Measurements from ENCODE around the gene KIF17. TPM values are rescaled to one million over a fixed set of nuclear protein-coding genes. Genes with fewer than 3 reads are reported as not detected.

The KIF17 gene
- total and polyA plus RNA-seq, 2 of the 4 experiments (the other 2 are of a cell fraction): 4.5 to 5.7 TPM

DNA sequence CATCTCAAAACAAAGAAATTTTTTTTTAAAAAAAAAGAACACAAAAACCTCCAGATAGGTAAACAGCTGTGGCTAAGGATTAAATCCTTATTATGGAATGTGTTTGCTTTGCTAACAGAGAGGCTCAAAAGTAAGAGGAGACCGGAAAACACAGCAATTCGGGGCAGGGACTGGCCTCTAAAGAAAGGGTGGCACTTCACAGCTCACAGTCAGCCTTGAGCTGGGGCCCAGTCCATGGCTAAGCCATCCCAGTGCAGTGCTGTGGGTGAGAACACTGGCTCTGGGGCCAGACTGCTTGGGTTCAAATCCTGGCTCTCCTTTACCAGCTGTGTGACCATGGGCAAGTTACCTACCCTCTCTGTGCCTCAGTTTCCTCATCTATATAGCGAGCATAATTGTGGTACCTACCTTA lies 28.2 kb downstream of the KIF17 start:
- Histone ChIP-seq H3K4ac (ENCODE audit: low read depth, low read length) (no peak overlapping the region), H4K8ac (ENCODE audit: low read depth in 2 of 2, low read length in 2 of 2) (no peak overlapping the region), H2BK15ac (ENCODE audit: low read depth, low read length) (no peak overlapping the region), H2BK20ac (ENCODE audit: low read depth, low read length) (no peak overlapping the region), H3K4me2 (ENCODE audit: low read depth, low read length) (no peak overlapping the region), H3K36me3 (ENCODE audit: control insufficient read depth, insufficient read depth, low read length) (peaks cover 6% of the 10 kb centered on the region), H2AK5ac (ENCODE audit: low read depth, low read length) (no peak overlapping the region), H3K14ac (replicated peaks; ENCODE audit: low read depth, low read length) (no peak overlapping the region), H2BK120ac (ENCODE audit: low read depth, low read length) (no peak overlapping the region), H3K4me1 (ENCODE audit: control insufficient read depth, insufficient read depth, low read length) (no peaks in the 10 kb centered on the region), H3K27ac (ENCODE audit: insufficient read depth, low read length) (no peak overlapping the region), H2AK9ac (replicated peaks; ENCODE audit: low read depth, low read length, poor library complexity) (no peak overlapping the region), H2AFZ (replicated peaks; ENCODE audit: low read length, poor library complexity) (no peak overlapping the region), H3K9me3 (ENCODE audit: control insufficient read depth, insufficient read depth, low read length) (no peaks in the 10 kb centered on the region), H3K9me1 (ENCODE audit: insufficient read depth, low read length) (no peaks in the 10 kb centered on the region), H3K9ac (ENCODE audit: low read depth, low read length) (no peak overlapping the region), H3K18ac (ENCODE audit: low read depth, low read length) (no peak overlapping the region), H3K4me3 (ENCODE audit: insufficient read depth, low read depth, low read length) (no peak overlapping the region), H3K56ac (ENCODE audit: extremely low read depth, insufficient read depth, low read length) (no peak overlapping the region), H2BK5ac (ENCODE audit: low read depth, low read length, poor library complexity, severe bottlenecking) (no peak overlapping the region), H4K91ac (ENCODE audit: insufficient read depth, low read depth, low read length) (no peak overlapping the region), H3K79me1 (ENCODE audit: low read depth in 1 of 2, low read length in 2 of 2) (peaks cover 0 to 7% of the 10 kb centered on the region in 2 experiments; a peak in 1 of 4 replicates), H4K5ac (ENCODE audit: low read depth, low read length) (no peak overlapping the region), H3K27me3 (ENCODE audit: control insufficient read depth, insufficient read depth, low read length) (no peaks in the 10 kb centered on the region), H4K20me1 (ENCODE audit: insufficient read depth, low read length) (no peaks in the 10 kb centered on the region), H3K23ac (ENCODE audit: low read depth, low read length) (no peak overlapping the region)
- WGBS, 2 experiments (ENCODE audit: extremely low coverage in 2 of 2, insufficient read length in 1 of 2): no CpG with 5 or more reads among the region's 3 CpGs
- dilution Hi-C loops (cut with HindIII; ENCODE audit: low sequenced_read_pairs, unreplicated experiment): no loop called here
- intact Hi-C loops (cut with micrococcal nuclease): no loop called here
- no peak for ATAC-seq (ENCODE audit: low read depth)
- TF ChIP-seq SMC3 (IDR thresholded peaks at IDR 0.05; ENCODE audit: low read depth, low read length) (no peak), MAZ (IDR thresholded peaks at IDR 0.05; ENCODE audit: borderline replicate concordance, low read depth, low read length) (no peak), CHD1 (IDR thresholded peaks at IDR 0.05; ENCODE audit: low read depth, low read length) (no peak), RFX5 (IDR thresholded peaks at IDR 0.05; ENCODE audit: low read depth, low read length) (no peak), NFE2L2 (IDR thresholded peaks at IDR 0.05; ENCODE audit: low read depth, low read length) (no peak), RAD21 (IDR thresholded peaks at IDR 0.05; ENCODE audit: low read length) (no peak)
- TF ChIP-seq, protein P1, sequence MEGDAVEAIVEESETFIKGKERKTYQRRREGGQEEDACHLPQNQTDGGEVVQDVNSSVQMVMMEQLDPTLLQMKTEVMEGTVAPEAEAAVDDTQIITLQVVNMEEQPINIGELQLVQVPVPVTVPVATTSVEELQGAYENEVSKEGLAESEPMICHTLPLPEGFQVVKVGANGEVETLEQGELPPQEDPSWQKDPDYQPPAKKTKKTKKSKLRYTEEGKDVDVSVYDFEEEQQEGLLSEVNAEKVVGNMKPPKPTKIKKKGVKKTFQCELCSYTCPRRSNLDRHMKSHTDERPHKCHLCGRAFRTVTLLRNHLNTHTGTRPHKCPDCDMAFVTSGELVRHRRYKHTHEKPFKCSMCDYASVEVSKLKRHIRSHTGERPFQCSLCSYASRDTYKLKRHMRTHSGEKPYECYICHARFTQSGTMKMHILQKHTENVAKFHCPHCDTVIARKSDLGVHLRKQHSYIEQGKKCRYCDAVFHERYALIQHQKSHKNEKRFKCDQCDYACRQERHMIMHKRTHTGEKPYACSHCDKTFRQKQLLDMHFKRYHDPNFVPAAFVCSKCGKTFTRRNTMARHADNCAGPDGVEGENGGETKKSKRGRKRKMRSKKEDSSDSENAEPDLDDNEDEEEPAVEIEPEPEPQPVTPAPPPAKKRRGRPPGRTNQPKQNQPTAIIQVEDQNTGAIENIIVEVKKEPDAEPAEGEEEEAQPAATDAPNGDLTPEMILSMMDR (conservative IDR thresholded peaks at IDR 0.05; ENCODE audit: low read depth, low read length): no peak
- TF ChIP-seq, protein P2, sequence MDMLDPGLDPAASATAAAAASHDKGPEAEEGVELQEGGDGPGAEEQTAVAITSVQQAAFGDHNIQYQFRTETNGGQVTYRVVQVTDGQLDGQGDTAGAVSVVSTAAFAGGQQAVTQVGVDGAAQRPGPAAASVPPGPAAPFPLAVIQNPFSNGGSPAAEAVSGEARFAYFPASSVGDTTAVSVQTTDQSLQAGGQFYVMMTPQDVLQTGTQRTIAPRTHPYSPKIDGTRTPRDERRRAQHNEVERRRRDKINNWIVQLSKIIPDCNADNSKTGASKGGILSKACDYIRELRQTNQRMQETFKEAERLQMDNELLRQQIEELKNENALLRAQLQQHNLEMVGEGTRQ (IDR thresholded peaks at IDR 0.05; ENCODE audit: low read depth, low read length): no peak
- ChIA-PET CTCF (no interaction called here), POLR2A (ENCODE audit: unreplicated experiment) (no interaction called here)
- no peak for DNase-seq
- in situ Hi-C loops (cut with MboI; ENCODE audit: low sequenced_read_pairs): loop anchor here (25.0 kb wide), 1 partner anchor 673 kb away; no protein-coding TSS in a partner anchor
- no TSS peak for BruUV-seq (replicated peaks)

All from IMR-90 (cell line).